WTC11 (cell line): ENCODE results near the gene SMIM41. TPM values are rescaled to one million over a fixed set of nuclear protein-coding genes. Genes with fewer than 3 reads are reported as not detected.

Experiments
- ATAC-seq: fragments of 200-7000 bp; cut with Tn5 transposase; 2 replicates; pipeline ENCODE4 v1.10.0; 2021; ENCODE audit warnings: mild to moderate bottlenecking, moderate library complexity
- CTCF ChIA-PET: fragments of 300-600 bp; sonication (Branson Sonifier 250); formaldehyde crosslinking; loops from one replicate; lab custom pipeline; 2021; ENCODE audit warnings: antibody characterized with exemption; lab: Charles Lee
- POLR2A ChIA-PET: fragments of 350-600 bp; sonication (Branson Sonifier 250); formaldehyde crosslinking; loops from one replicate; lab custom pipeline; 2021; ENCODE audit warnings: antibody characterized with exemption; lab: Charles Lee
- DNase-seq: peaks from one replicate; pipeline ENCODE4 v3.0.0; 2021; ENCODE audit warnings: low spot score
- H3K27ac Mint-ChIP-seq: 2 replicates; pipeline ENCODE4 v1.8.0; 2021; ENCODE audit warnings: mixed read lengths
- H3K27me3 Mint-ChIP-seq: 2 replicates; pipeline ENCODE4 v1.8.0; 2021; ENCODE audit warnings: low read depth, mild to moderate bottlenecking, moderate library complexity, mixed read lengths
- H3K36me3 Mint-ChIP-seq: 2 replicates; pipeline ENCODE4 v1.8.0; 2021; ENCODE audit warnings: mixed read lengths
- H3K4me1 Mint-ChIP-seq: 2 replicates; pipeline ENCODE4 v1.8.0; 2022; ENCODE audit warnings: mixed read lengths
- H3K4me3 Mint-ChIP-seq: 2 replicates; pipeline ENCODE4 v1.8.0; 2021; ENCODE audit warnings: mild to moderate bottlenecking, moderate library complexity, mixed read lengths
- H3K9me3 Mint-ChIP-seq: 2 replicates; pipeline ENCODE4 v1.8.0; 2021; ENCODE audit warnings: mixed read lengths
- AR ChIP-seq: fragments of 250-450 bp; sonication (Bioruptor Pico); IDR thresholded peaks from 2 replicates; pipeline ENCODE4 v1.9.0; 2021; ENCODE audit warnings: mild to moderate bottlenecking
- ARID4B ChIP-seq: sonication (generic); formaldehyde crosslinking; IDR thresholded peaks from 2 replicates; pipeline ENCODE4 v1.8.0; 2023; ENCODE audit warnings: missing genetic modification reagents, mild to moderate bottlenecking, borderline replicate concordance
- ATF1 ChIP-seq: sonication (generic); formaldehyde crosslinking; IDR thresholded peaks from 2 replicates; pipeline ENCODE4 v1.8.1; 2023; ENCODE audit warnings: mild to moderate bottlenecking, moderate library complexity, missing genetic modification reagents
- CREM ChIP-seq: sonication (generic); formaldehyde crosslinking; IDR thresholded peaks from 2 replicates; pipeline ENCODE4 v1.8.1; 2022; ENCODE audit warnings: mild to moderate bottlenecking, missing genetic modification reagents, moderate library complexity
- ETV6 ChIP-seq: sonication (generic); formaldehyde crosslinking; IDR thresholded peaks from 2 replicates; pipeline ENCODE4 v1.8.1; 2022; ENCODE audit warnings: mild to moderate bottlenecking, missing genetic modification reagents
- FOXP1 ChIP-seq: sonication (generic); formaldehyde crosslinking; IDR thresholded peaks from 2 replicates; pipeline ENCODE4 v1.8.0; 2022; ENCODE audit warnings: missing genetic modification reagents, mild to moderate bottlenecking, moderate library complexity, borderline replicate concordance
- JUN ChIP-seq: sonication (generic); formaldehyde crosslinking; IDR thresholded peaks from 2 replicates; pipeline ENCODE4 v1.8.0; 2023; ENCODE audit warnings: mild to moderate bottlenecking, missing genetic modification reagents
- RELA ChIP-seq: sonication (generic); formaldehyde crosslinking; IDR thresholded peaks from 2 replicates; pipeline ENCODE4 v1.8.1; 2022; ENCODE audit warnings: missing genetic modification reagents, mild to moderate bottlenecking, borderline replicate concordance
- TP53 ChIP-seq: sonication (generic); formaldehyde crosslinking; IDR thresholded peaks from 2 replicates; pipeline ENCODE4 v1.8.1; 2023; ENCODE audit warnings: mild to moderate bottlenecking, missing genetic modification reagents
- ZMAT4 ChIP-seq: fragments of 250-450 bp; sonication (Bioruptor Pico); IDR thresholded peaks from 2 replicates; pipeline ENCODE4 v1.9.0; 2021; ENCODE audit warnings: mild to moderate bottlenecking
- ZNF219 ChIP-seq: sonication (generic); formaldehyde crosslinking; IDR thresholded peaks from 2 replicates; pipeline ENCODE4 v1.8.0; 2023; ENCODE audit warnings: missing genetic modification reagents, mild to moderate bottlenecking, borderline replicate concordance
- ZNF263 ChIP-seq: sonication (generic); formaldehyde crosslinking; IDR thresholded peaks from 2 replicates; pipeline ENCODE4 v1.8.1; 2022; ENCODE audit warnings: low read depth, mild to moderate bottlenecking, moderate library complexity, missing genetic modification reagents
- ZNF317 ChIP-seq: sonication (generic); formaldehyde crosslinking; IDR thresholded peaks from 2 replicates; pipeline ENCODE4 v1.8.1; 2023; ENCODE audit warnings: low read depth, mild to moderate bottlenecking, moderate library complexity, missing genetic modification reagents, borderline replicate concordance
- ZNF396 ChIP-seq: fragments of 250-450 bp; sonication (Bioruptor Pico); IDR thresholded peaks from 2 replicates; pipeline ENCODE4 v1.8.0; 2021; ENCODE audit warnings: mild to moderate bottlenecking, moderate library complexity, borderline replicate concordance
- total RNA-seq: library from RNA; stranded (reverse); gene quantifications from 3 replicates; pipeline ENCODE4 v1.2.3, GENCODE V29; 2021
- TF ChIP-seq, protein P1 (sequence below): sonication (generic); formaldehyde crosslinking; IDR thresholded peaks from 2 replicates; pipeline ENCODE4 v1.8.0; 2022; ENCODE audit warnings: missing genetic modification reagents
- TF ChIP-seq, protein P2 (sequence below): sonication (generic); formaldehyde crosslinking; IDR thresholded peaks from 2 replicates; pipeline ENCODE4 v1.8.1; 2022; ENCODE audit warnings: low read depth, mild to moderate bottlenecking, moderate library complexity, missing genetic modification reagents, borderline replicate concordance
- TF ChIP-seq, protein P3 (sequence below): sonication (generic); formaldehyde crosslinking; IDR thresholded peaks from 2 replicates; pipeline ENCODE4 v1.8.1; 2023; ENCODE audit warnings: mild to moderate bottlenecking, missing genetic modification reagents, moderate library complexity
- TF ChIP-seq, protein P4 (sequence below): sonication (generic); formaldehyde crosslinking; IDR thresholded peaks from 2 replicates; pipeline ENCODE4 v1.8.0; 2022; ENCODE audit warnings: mild to moderate bottlenecking, missing genetic modification reagents

SMIM41 gene
- total RNA-seq, 1 experiment from 2014 or later: not detected

DNA sequence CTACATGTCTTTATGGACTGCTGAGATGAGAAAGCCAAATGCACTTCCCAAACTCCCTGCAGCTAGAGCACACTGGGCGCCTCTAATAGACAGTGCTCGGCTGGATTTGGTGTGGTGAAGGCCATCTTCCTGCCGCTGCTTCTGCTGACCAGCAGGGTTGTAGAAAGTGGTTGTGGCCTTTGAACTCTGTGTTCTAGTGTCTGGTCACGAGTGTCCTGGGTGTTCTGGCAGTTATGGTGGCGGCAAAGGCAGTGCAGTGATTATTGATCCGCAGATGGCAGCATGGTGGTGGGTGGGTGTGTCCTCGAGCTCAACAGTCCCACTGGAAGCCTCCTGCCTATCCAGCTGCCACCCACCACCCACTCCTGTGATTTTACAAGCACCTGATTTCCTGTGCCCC, 43.4 kb downstream of the SMIM41 start:
- ChIA-PET POLR2A (interaction anchor here (0.6 to 0.7 kb wide), 2 partner anchors 64 to 87 kb away, joined by 4 to 6 read pairs; no protein-coding TSS in a partner anchor), CTCF (interaction anchor here (0.6 to 13.2 kb wide), 15 partner anchors 7 to 205 kb away, joined by 3 to 435 read pairs (median 7); partner anchors contain the start of genes SMIM41 and TAMALIN)
- Mint-ChIP-seq H3K36me3 (no peaks in the 10 kb centered on the region), H3K9me3 (no peaks in the 10 kb centered on the region), H3K27ac (no peak overlapping the region)
- no peak for DNase-seq
- no peak for TF ChIP-seq JUN (CRISPR knock-in tag)
- TF ChIP-seq ATF1 (CRISPR knock-in tag): no peak
- no peak for TF ChIP-seq RELA (CRISPR knock-in tag)
- no peak for TF ChIP-seq CREM (CRISPR knock-in tag)
- TF ChIP-seq, protein P1, sequence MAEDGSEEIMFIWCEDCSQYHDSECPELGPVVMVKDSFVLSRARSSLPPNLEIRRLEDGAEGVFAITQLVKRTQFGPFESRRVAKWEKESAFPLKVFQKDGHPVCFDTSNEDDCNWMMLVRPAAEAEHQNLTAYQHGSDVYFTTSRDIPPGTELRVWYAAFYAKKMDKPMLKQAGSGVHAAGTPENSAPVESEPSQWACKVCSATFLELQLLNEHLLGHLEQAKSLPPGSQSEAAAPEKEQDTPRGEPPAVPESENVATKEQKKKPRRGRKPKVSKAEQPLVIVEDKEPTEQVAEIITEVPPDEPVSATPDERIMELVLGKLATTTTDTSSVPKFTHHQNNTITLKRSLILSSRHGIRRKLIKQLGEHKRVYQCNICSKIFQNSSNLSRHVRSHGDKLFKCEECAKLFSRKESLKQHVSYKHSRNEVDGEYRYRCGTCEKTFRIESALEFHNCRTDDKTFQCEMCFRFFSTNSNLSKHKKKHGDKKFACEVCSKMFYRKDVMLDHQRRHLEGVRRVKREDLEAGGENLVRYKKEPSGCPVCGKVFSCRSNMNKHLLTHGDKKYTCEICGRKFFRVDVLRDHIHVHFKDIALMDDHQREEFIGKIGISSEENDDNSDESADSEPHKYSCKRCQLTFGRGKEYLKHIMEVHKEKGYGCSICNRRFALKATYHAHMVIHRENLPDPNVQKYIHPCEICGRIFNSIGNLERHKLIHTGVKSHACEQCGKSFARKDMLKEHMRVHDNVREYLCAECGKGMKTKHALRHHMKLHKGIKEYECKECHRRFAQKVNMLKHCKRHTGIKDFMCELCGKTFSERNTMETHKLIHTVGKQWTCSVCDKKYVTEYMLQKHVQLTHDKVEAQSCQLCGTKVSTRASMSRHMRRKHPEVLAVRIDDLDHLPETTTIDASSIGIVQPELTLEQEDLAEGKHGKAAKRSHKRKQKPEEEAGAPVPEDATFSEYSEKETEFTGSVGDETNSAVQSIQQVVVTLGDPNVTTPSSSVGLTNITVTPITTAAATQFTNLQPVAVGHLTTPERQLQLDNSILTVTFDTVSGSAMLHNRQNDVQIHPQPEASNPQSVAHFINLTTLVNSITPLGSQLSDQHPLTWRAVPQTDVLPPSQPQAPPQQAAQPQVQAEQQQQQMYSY: no peak
- TF ChIP-seq, protein P2, sequence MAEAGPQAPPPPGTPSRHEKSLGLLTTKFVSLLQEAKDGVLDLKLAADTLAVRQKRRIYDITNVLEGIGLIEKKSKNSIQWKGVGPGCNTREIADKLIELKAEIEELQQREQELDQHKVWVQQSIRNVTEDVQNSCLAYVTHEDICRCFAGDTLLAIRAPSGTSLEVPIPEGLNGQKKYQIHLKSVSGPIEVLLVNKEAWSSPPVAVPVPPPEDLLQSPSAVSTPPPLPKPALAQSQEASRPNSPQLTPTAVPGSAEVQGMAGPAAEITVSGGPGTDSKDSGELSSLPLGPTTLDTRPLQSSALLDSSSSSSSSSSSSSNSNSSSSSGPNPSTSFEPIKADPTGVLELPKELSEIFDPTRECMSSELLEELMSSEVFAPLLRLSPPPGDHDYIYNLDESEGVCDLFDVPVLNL: no peak
- no peak for TF ChIP-seq ZNF219 (CRISPR knock-in tag)
- no peak for TF ChIP-seq ZNF396 (CRISPR knock-in tag)
- no peak for TF ChIP-seq AR (CRISPR knock-in tag)
- no peak for TF ChIP-seq ZNF263 (CRISPR knock-in tag)
- TF ChIP-seq, all 79 proteins: peak for 0
- Mint-ChIP-seq H3K4me3 (no peak overlapping the region), H3K4me1 (peaks cover 90% of the 10 kb centered on the region), H3K27me3 (0 out of 2 replicates have a peak, but pooled peaks cover 4% of the 10 kb centered on the region)
- ATAC-seq: no peak

- POLR2A ChIA-PET: interaction anchor here (0.6 to 0.7 kb wide), 2 partner anchors 64 to 87 kb away, joined by 4 to 6 read pairs; no protein-coding TSS in a partner anchor
- ATAC-seq: no peak
- H3K4me3 Mint-ChIP-seq: no peak overlapping the region
- no peaks in the 10 kb centered on the region for H3K9me3 Mint-ChIP-seq
- H3K27me3 Mint-ChIP-seq: 0 out of 2 replicates have a peak, but pooled peaks cover 4% of the 10 kb centered on the region
- DNase-seq: no peak
- H3K4me1 Mint-ChIP-seq: peaks cover 91% of the 10 kb centered on the region
- no peaks in the 10 kb centered on the region for H3K36me3 Mint-ChIP-seq
- CTCF ChIA-PET: interaction anchor here (0.6 to 13.2 kb wide), 18 partner anchors 15 to 225 kb away, joined by 3 to 435 read pairs (median 6); partner anchors contain the start of genes ATG101, SMIM41 and TAMALIN
- H3K27ac Mint-ChIP-seq: no peak overlapping the region
- TF ChIP-seq ZNF317 (CRISPR knock-in tag) (no peak), TP53 (CRISPR knock-in tag) (no peak), ZMAT4 (no peak), ARID4B (CRISPR knock-in tag) (no peak), ETV6 (CRISPR knock-in tag) (no peak), FOXP1 (CRISPR knock-in tag) (no peak)
- TF ChIP-seq, protein P3, sequence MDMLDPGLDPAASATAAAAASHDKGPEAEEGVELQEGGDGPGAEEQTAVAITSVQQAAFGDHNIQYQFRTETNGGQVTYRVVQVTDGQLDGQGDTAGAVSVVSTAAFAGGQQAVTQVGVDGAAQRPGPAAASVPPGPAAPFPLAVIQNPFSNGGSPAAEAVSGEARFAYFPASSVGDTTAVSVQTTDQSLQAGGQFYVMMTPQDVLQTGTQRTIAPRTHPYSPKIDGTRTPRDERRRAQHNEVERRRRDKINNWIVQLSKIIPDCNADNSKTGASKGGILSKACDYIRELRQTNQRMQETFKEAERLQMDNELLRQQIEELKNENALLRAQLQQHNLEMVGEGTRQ (CRISPR knock-in tag): no peak
- TF ChIP-seq, protein P4, sequence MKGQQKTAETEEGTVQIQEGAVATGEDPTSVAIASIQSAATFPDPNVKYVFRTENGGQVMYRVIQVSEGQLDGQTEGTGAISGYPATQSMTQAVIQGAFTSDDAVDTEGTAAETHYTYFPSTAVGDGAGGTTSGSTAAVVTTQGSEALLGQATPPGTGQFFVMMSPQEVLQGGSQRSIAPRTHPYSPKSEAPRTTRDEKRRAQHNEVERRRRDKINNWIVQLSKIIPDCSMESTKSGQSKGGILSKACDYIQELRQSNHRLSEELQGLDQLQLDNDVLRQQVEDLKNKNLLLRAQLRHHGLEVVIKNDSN (CRISPR knock-in tag): no peak
Measured at GRCh38 chr12:52123487-52124186, 44.1 kb downstream of the SMIM41 start.
